ENCODE results near the gene GRIK5. TPM values are rescaled to one million over a fixed set of nuclear protein-coding genes. Genes with fewer than 3 reads are reported as not detected.
"Not testable (repeated sequence)": the region's sequence is repeated elsewhere in the genome, so short reads cannot be mapped to it uniquely, and the experiment has no call there.

The GRIK5 gene
- total and polyA plus RNA-seq, 5 experiments from 2014 or later, result 0.25 to 0.34 TPM; not detected in 3

GRCh38 chr19:42034640-42035391, 35.2 kb downstream of the GRIK5 start:
- peaks cover 0 to 10% (median 2%) of the 10 kb centered on the region in 5 donors for H3K27me3 Mint-ChIP-seq
- H3K27ac Mint-ChIP-seq, result peak overlapping the region in 1 of 10 donors; percentile 9
- not testable (repeated sequence) for H3K9me3 Mint-ChIP-seq, H3K4me3 Mint-ChIP-seq, H3K36me3 Mint-ChIP-seq, H3K4me1 Mint-ChIP-seq
- peak; percentile 82 to 83 for ATAC-seq
- POLR2A ChIA-PET, result interaction anchor here (0.9 kb wide), 1 partner anchor 76 kb away, joined by 3 read pairs; the partner anchor contains the start of gene RABAC1
- peak; percentile 38 to 83 (median 58) for DNase-seq

- no peak overlapping the region for H3K27ac Mint-ChIP-seq
- H3K36me3 Mint-ChIP-seq, result no peaks in the 10 kb centered on the region
- ATAC-seq (no peak), DNase-seq (no peak)
- H3K9me3 Mint-ChIP-seq, result no peaks in the 10 kb centered on the region
- H3K27me3 Mint-ChIP-seq, result peaks cover 2 to 6% (median 4%) of the 10 kb centered on the region in 5 donors
- H3K4me1 Mint-ChIP-seq, result peaks cover 5 to 7% (median 6%) of the 10 kb centered on the region in 4 donors
- H3K4me3 Mint-ChIP-seq, result no peak overlapping the region
- POLR2A ChIA-PET, result interaction anchor here (0.5 kb wide), 1 partner anchor 191 kb away, joined by 3 read pairs; no protein-coding TSS in a partner anchor
These were observed 36.6 kb downstream of the GRIK5 start for GRCh38 chr19:42033413-42033812.

- POLR2A ChIA-PET, result no interaction called here
- H3K4me1 Mint-ChIP-seq, result peaks cover 5 to 7% (median 6%) of the 10 kb centered on the region in 4 donors
- ATAC-seq (no peak), DNase-seq (no peak)
- no peaks in the 10 kb centered on the region for H3K36me3 Mint-ChIP-seq
- peaks cover 2 to 11% (median 5%) of the 10 kb centered on the region in 5 donors for H3K27me3 Mint-ChIP-seq
- no peaks in the 10 kb centered on the region for H3K9me3 Mint-ChIP-seq
- no peak overlapping the region for H3K27ac Mint-ChIP-seq
- no peak overlapping the region for H3K4me3 Mint-ChIP-seq
These were observed 37.6 kb downstream of the GRIK5 start for GRCh38 chr19:42032431-42032830.

- peaks cover 5 to 7% (median 6%) of the 10 kb centered on the region in 4 donors for H3K4me1 Mint-ChIP-seq
- ATAC-seq (no peak), DNase-seq (no peak)
- H3K9me3 Mint-ChIP-seq, result no peaks in the 10 kb centered on the region
- POLR2A ChIA-PET, result interaction anchor here (0.6 kb wide), 2 partner anchors 54 to 318 kb away, joined by 4 to 5 read pairs; no protein-coding TSS in a partner anchor
- H3K4me3 Mint-ChIP-seq, result no peak overlapping the region
- H3K27ac Mint-ChIP-seq, result no peak overlapping the region
- peaks cover 5 to 20% (median 13%) of the 10 kb centered on the region in 5 donors for H3K27me3 Mint-ChIP-seq
- no peaks in the 10 kb centered on the region for H3K36me3 Mint-ChIP-seq
These were observed 39.2 kb downstream of the GRIK5 start for GRCh38 chr19:42030645-42031440.

- POLR2A ChIA-PET, result no interaction called here
- Mint-ChIP-seq H3K4me1 (peaks cover 0 to 2% (median under 1%) of the 10 kb centered on the region in 4 donors), H3K4me3 (no peak overlapping the region), H3K36me3 (no peaks in the 10 kb centered on the region), H3K27me3 (peaks cover 5 to 34% (median 11%) of the 10 kb centered on the region in 5 donors), H3K27ac (no peak overlapping the region), H3K9me3 (no peaks in the 10 kb centered on the region)
- DNase-seq (no peak), ATAC-seq (no peak)
These were observed 41.4 kb downstream of the GRIK5 start for GRCh38 chr19:42028304-42029216.

- H3K4me1 Mint-ChIP-seq, result peaks cover 3 to 12% (median 8%) of the 10 kb centered on the region in 4 donors
- peak overlapping the region in 1 of 10 donors; percentile 49 for H3K27ac Mint-ChIP-seq
- DNase-seq, result no peak
- H3K36me3 Mint-ChIP-seq, result no peaks in the 10 kb centered on the region
- H3K4me3 Mint-ChIP-seq, result no peak overlapping the region
- peaks cover 2 to 34% (median 9%) of the 10 kb centered on the region in 5 donors for H3K27me3 Mint-ChIP-seq
- POLR2A ChIA-PET, result no interaction called here
- H3K9me3 Mint-ChIP-seq, result no peaks in the 10 kb centered on the region
- ATAC-seq, result no peak
These were observed 45.3 kb downstream of the GRIK5 start for GRCh38 chr19:42024622-42025111.

- Mint-ChIP-seq H3K4me3 (no peak overlapping the region), H3K27ac (no peak overlapping the region), H3K36me3 (no peaks in the 10 kb centered on the region), H3K4me1 (peaks cover 3 to 12% (median 8%) of the 10 kb centered on the region in 4 donors), H3K27me3 (peaks cover 2 to 34% (median 9%) of the 10 kb centered on the region in 5 donors), H3K9me3 (no peaks in the 10 kb centered on the region)
- no peak for DNase-seq
- POLR2A ChIA-PET, result no interaction called here
- no peak for ATAC-seq
These were observed 46.1 kb downstream of the GRIK5 start for GRCh38 chr19:42023943-42024260.

- no peak for ATAC-seq
- H3K4me1 Mint-ChIP-seq, result peaks cover 3 to 12% (median 7%) of the 10 kb centered on the region in 4 donors
- POLR2A ChIA-PET, result no interaction called here
- no peaks in the 10 kb centered on the region for H3K36me3 Mint-ChIP-seq
- DNase-seq, result no peak
- peak overlapping the region in 2 of 10 donors; percentile 2 to 67 for H3K27ac Mint-ChIP-seq
- peaks cover 2 to 29% (median 9%) of the 10 kb centered on the region in 5 donors for H3K27me3 Mint-ChIP-seq
- no peaks in the 10 kb centered on the region for H3K9me3 Mint-ChIP-seq
- H3K4me3 Mint-ChIP-seq, result no peak overlapping the region
These were observed 46.7 kb downstream of the GRIK5 start for GRCh38 chr19:42023121-42023942.

GRCh38 chr19:42022616-42023015, 47.4 kb downstream of the GRIK5 start:
- peaks cover 2 to 25% (median 9%) of the 10 kb centered on the region in 5 donors for H3K27me3 Mint-ChIP-seq
- H3K9me3 Mint-ChIP-seq, result no peaks in the 10 kb centered on the region
- POLR2A ChIA-PET, result no interaction called here
- no peaks in the 10 kb centered on the region for H3K36me3 Mint-ChIP-seq
- peaks cover 3 to 12% (median 7%) of the 10 kb centered on the region in 4 donors for H3K4me1 Mint-ChIP-seq
- no peak for ATAC-seq
- no peak for DNase-seq
- no peak overlapping the region for H3K4me3 Mint-ChIP-seq
- peak overlapping the region in 1 of 10 donors; percentile 67 for H3K27ac Mint-ChIP-seq

GRCh38 chr19:42021185-42021584, 48.8 kb downstream of the GRIK5 start:
- ATAC-seq (peak in 1 of 2 donors; percentile 57), DNase-seq (no peak)
- Mint-ChIP-seq H3K9me3 (no peaks in the 10 kb centered on the region), H3K36me3 (no peaks in the 10 kb centered on the region), H3K27me3 (peaks cover 0 to 15% (median 0%) of the 10 kb centered on the region in 5 donors), H3K4me1 (peaks cover 3 to 12% (median 7%) of the 10 kb centered on the region in 4 donors), H3K4me3 (peak overlapping the region in 1 of 10 donors; percentile 2), H3K27ac (peak overlapping the region in 2 of 10 donors; percentile 6 to 47)
- POLR2A ChIA-PET, result no interaction called here

GRCh38 chr19:42018503-42019193, 51.4 kb downstream of the GRIK5 start:
- DNase-seq, result no peak
- POLR2A ChIA-PET, result no interaction called here
- Mint-ChIP-seq H3K9me3 (no peaks in the 10 kb centered on the region), H3K36me3 (no peaks in the 10 kb centered on the region), H3K27me3 (no peaks in the 10 kb centered on the region), H3K4me3 (no peak overlapping the region), H3K4me1 (peaks cover 3 to 11% (median 7%) of the 10 kb centered on the region in 4 donors), H3K27ac (no peak overlapping the region)
- ATAC-seq, result no peak

Data from naive thymus-derived CD8-positive, alpha-beta T cell (primary cell).